HepG2 (cell line): ENCODE data around the gene SEC11A. TPM values are rescaled to one million over a fixed set of nuclear protein-coding genes. Genes with fewer than 3 reads are reported as not detected.
A peak's percentile ranks its signal among the peaks of the same experiment; 100 is the strongest.

Experiments used
- ATAC-seq: fragments of 200-7000 bp; cut with Tn5 transposase; 3 replicates; pipeline ENCODE4 v1.9.1; 2020; ENCODE audit warnings: mild to moderate bottlenecking, moderate library complexity
- BruUV-seq: library from RNA; stranded (reverse); fragments of 400-500 nt; replicated peaks from 2 replicates; lab custom pipeline; 2021; lab: Mats Ljungman, UMichigan
- CTCF ChIA-PET: fragments of 300-600 bp; formaldehyde crosslinking; extraction: SDS; loops from one replicate; lab custom pipeline; 2021; ENCODE audit warnings: low total read pairs, inconsistent platforms, low intra/inter-chr PET ratio; lab: Yijun Ruan, JAX
- POLR2A ChIA-PET: fragments of 350-600 bp; sonication (Branson Sonifier 250); formaldehyde crosslinking; loops from one replicate; lab custom pipeline; 2020; ENCODE audit warnings: antibody characterized with exemption, inconsistent platforms; lab: Yijun Ruan, JAX
- DNase-seq: peaks from one replicate; pipeline ENCODE4 v3.0.0-alpha.2; 2015; ENCODE audit warnings: low spot score
- FAIRE-seq: peaks from 3 replicates; lab custom pipeline; 2011; peaks lifted over from hg19 to GRCh38; lab: Jason Lieb, UNC
- H2AFZ ChIP-seq: one replicate; pipeline ENCODE4 v1.6.1; 2011; ENCODE audit warnings: low read length, inconsistent platforms
- H3K27ac ChIP-seq: fragments of 300-600 bp; 3 replicates; pipeline ENCODE4 v1.8.0; 2011; ENCODE audit warnings: mixed run types, mild to moderate bottlenecking, mixed read lengths, low read length, inconsistent platforms; ENCODE audit not compliant: insufficient read depth; ENCODE audit errors: extremely low read length
- H3K27me3 ChIP-seq, 2 experiments: fragments of 200-600 bp in 1 of 2; 2 replicates in 1 of 2; 3 replicates in 1 of 2; pipeline versions ENCODE4 v1.6.0 to v1.8.0; 2011; ENCODE audit warnings: low read length in 2 of 2, mild to moderate bottlenecking in 2 of 2, moderate library complexity in 2 of 2, inconsistent platforms in 1 of 2; ENCODE audit not compliant: insufficient read depth in 2 of 2, control insufficient read depth in 1 of 2
- H3K36me3 ChIP-seq, 2 experiments: fragments of 200-600 bp in 1 of 2; replicated peaks in 1 of 2; 2 replicates in 1 of 2; 3 replicates in 1 of 2; pipeline versions ENCODE4 v1.5.1 to v1.8.0; 2011; ENCODE audit warnings: low read length in 2 of 2, inconsistent platforms in 1 of 2; ENCODE audit not compliant: insufficient read depth in 2 of 2, control insufficient read depth in 1 of 2
- H3K4me1 ChIP-seq: 2 replicates; pipeline ENCODE4 v1.5.1; 2012; ENCODE audit warnings: low read length, inconsistent platforms; ENCODE audit not compliant: insufficient read depth
- H3K4me2 ChIP-seq: 2 replicates; pipeline ENCODE4 v1.6.0; 2011; ENCODE audit warnings: low read depth, low read length, inconsistent platforms
- H3K4me3 ChIP-seq, 3 experiments: fragments of 200-600 bp in 1 of 3; sonication (generic), shearing (Covaris generic) in 1 of 3; replicated peaks in 1 of 3; 2 replicates each; pipeline ENCODE4 v1.5.1; 2011 to 2016; ENCODE audit warnings: low read length in 3 of 3, inconsistent platforms in 2 of 3, low read depth in 2 of 3, mild to moderate bottlenecking in 2 of 3, control low read depth in 1 of 3, mixed read lengths in 1 of 3; ENCODE audit not compliant: insufficient read depth in 1 of 3
- H3K79me2 ChIP-seq: one replicate; pipeline ENCODE4 v1.6.1; 2011; ENCODE audit warnings: low read length, inconsistent platforms; ENCODE audit not compliant: insufficient read depth
- H3K9ac ChIP-seq: 2 replicates; pipeline ENCODE4 v1.6.0; 2011; ENCODE audit warnings: mild to moderate bottlenecking, low read depth, low read length, inconsistent platforms; ENCODE audit not compliant: insufficient read depth
- H3K9me3 ChIP-seq: 2 replicates; pipeline ENCODE4 v1.5.1; 2012; ENCODE audit warnings: mild to moderate bottlenecking, low read length
- H4K20me1 ChIP-seq: 2 replicates; pipeline ENCODE4 v1.6.0; 2011; ENCODE audit warnings: inconsistent platforms, mild to moderate bottlenecking, low read length, moderate library complexity; ENCODE audit not compliant: insufficient read depth
- ASH2L ChIP-seq: fragments of 300-600, 200-600 bp; sonication (generic); IDR thresholded peaks from 2 replicates; pipeline ENCODE4 v1.7.0; 2017; ENCODE audit warnings: low read depth, mild to moderate bottlenecking, moderate library complexity, mixed read lengths, low read length; ENCODE audit not compliant: insufficient read length
- CBX1 ChIP-seq: IDR thresholded peaks from one replicate; pipeline ENCODE4 v1.6.1; 2016; ENCODE audit warnings: antibody characterized with exemption, low read depth
- HMGA1 ChIP-seq: sonication (generic); formaldehyde crosslinking; conservative IDR thresholded peaks from 2 replicates; pipeline ENCODE4 v1.4.0; 2020; ENCODE audit warnings: missing genetic modification reagents
- HNF4A ChIP-seq: sonication (generic); formaldehyde crosslinking; IDR thresholded peaks from 2 replicates; pipeline ENCODE4 v1.4.0; 2020; ENCODE audit warnings: missing genetic modification reagents
- IKZF4 ChIP-seq: sonication (generic); formaldehyde crosslinking; IDR thresholded peaks from 2 replicates; pipeline ENCODE4 v1.5.1; 2020; ENCODE audit warnings: borderline replicate concordance, mild to moderate bottlenecking, low read depth, missing genetic modification reagents; ENCODE audit errors: not compliant biosample characterization
- SIX1 ChIP-seq: sonication (generic); formaldehyde crosslinking; IDR thresholded peaks from 2 replicates; pipeline ENCODE4 v1.4.0; 2020; ENCODE audit warnings: missing genetic modification reagents, borderline replicate concordance
- TGIF2 ChIP-seq: IDR thresholded peaks from 2 replicates; pipeline ENCODE4 v1.6.1; 2016; ENCODE audit warnings: control low read depth, missing compliant biosample characterization
- ZEB1 ChIP-seq: IDR thresholded peaks from 2 replicates; pipeline ENCODE4 v1.6.1; 2012; ENCODE audit warnings: mild to moderate bottlenecking, low read depth, inconsistent platforms; ENCODE audit not compliant: insufficient replicate concordance
- ZFY ChIP-seq: sonication (generic); formaldehyde crosslinking; IDR thresholded peaks from 2 replicates; pipeline ENCODE4 v1.4.0; 2020; ENCODE audit warnings: missing genetic modification reagents
- ZNF230 ChIP-seq: sonication (generic); formaldehyde crosslinking; IDR thresholded peaks from 2 replicates; pipeline ENCODE4 v1.4.0; 2020; ENCODE audit warnings: mild to moderate bottlenecking, missing genetic modification reagents
- ZNF607 ChIP-seq: sonication (generic); formaldehyde crosslinking; IDR thresholded peaks from 2 replicates; pipeline ENCODE4 v1.5.1; 2020; ENCODE audit warnings: missing genetic modification reagents, mild to moderate bottlenecking, borderline replicate concordance
- WGBS: methylation state at CpG from one replicate; pipeline ENCODE4 v1.1.6; 2017; ENCODE audit warnings: low lambda C conversion rate; 5-methylcytosine and 5-hydroxymethylcytosine counted together
- in situ Hi-C: cut with HindIII; loops from 2 replicates; pipeline ENCODE4 v1.10.0; 2017; ENCODE audit warnings: low pct_unique_long_range_greater_than_20kb; ENCODE audit not compliant: extremely low pct_ligation_motif_present
- intact Hi-C: fragments of 100-400 bp; cut with micrococcal nuclease; formaldehyde crosslinking; loops from one replicate; pipeline ENCODE4 v1.10.0; 2022; ENCODE audit not compliant: unreplicated experiment
- polyA plus RNA-seq, 8 experiments: library from polyadenylated mRNA; depleted of rRNA in 3 of 8; stranded (reverse) in 7 of 8; unstranded in 1 of 8; fragments of >200 nt; fragmentation: Illumina TruSeq in 4 of 8; extraction: Trizol in 4 of 8; gene quantifications; 2 replicates each; pipeline versions ENCODE4 v1.2.1 to v1.2.3, GENCODE V29; 2011 to 2016; ENCODE audit warnings: low read depth in 4 of 8, missing spikeins in 1 of 8, mixed read lengths in 1 of 8; ENCODE audit not compliant: insufficient read depth in 1 of 8
- total RNA-seq, 5 experiments: library from RNA; depleted of rRNA; stranded (reverse); fragments of >200 nt; fragmentation: Illumina TruSeq; extraction: Trizol; gene quantifications; 2 replicates each; pipeline ENCODE4 v1.2.3, GENCODE V29; 2016; ENCODE audit warnings: low read depth in 1 of 5
- TF ChIP-seq, protein P1 (sequence below): sonication (generic); formaldehyde crosslinking; IDR thresholded peaks from 2 replicates; pipeline ENCODE4 v1.4.0; 2020; ENCODE audit warnings: missing genetic modification reagents, low read depth, mild to moderate bottlenecking, borderline replicate concordance
- TF ChIP-seq, protein P2 (sequence below): sonication (generic); formaldehyde crosslinking; IDR thresholded peaks from 2 replicates; pipeline ENCODE4 v1.4.0; 2020; ENCODE audit warnings: missing genetic modification reagents
- TF ChIP-seq, protein P3 (sequence below): fragments of 450-650 bp; IDR thresholded peaks from 2 replicates; pipeline ENCODE4 v1.6.1; 2017

Gene SEC11A
- total and polyA plus RNA-seq, 2 of the 13 experiments (the other 11 are each of a cell fraction or from before 2014, with no cell fraction given) = 141 to 230 TPM

DNA sequence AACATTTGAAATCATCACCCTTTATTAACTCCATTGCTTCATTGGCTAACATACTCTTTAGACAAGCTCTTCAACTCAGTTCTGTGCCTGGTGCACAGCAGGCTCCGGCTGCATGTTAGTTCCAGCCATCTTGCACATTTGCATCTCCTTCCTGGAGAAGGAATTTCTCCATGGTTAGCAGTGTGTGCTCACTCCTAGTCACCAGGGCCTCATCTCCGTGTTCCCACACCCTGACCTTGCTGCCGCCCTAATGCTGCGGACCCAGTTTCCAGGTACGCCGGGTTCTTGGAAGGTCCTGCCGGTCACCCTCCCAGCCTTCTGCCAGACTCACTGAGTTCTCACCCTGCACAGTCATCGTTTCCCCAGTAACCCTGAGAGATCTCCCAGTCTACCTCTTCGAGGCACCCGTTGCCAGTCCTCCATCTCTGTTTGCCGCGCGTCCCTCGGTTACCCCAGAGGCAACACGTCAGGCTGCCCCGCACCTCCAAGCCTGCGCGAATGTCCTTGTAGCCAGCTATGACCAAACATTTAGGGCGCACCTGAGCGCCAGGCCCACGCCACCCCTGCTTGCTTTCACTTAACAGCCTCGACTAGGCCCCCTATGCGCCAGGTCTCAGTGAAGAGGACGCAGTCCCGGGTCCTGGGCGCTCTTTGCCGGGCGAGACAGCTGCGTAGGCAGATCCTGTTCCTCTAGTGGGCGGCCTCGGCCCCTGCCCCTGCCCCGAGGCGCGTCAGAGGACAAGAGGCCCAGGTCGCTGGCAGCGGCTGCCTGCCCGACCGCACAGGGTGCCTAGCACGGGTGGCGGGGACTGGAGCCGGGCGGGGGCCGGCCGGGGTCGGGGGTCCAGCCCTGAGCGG is 31.7 kb upstream of the SEC11A start (continued):
- TF ChIP-seq, protein P1, sequence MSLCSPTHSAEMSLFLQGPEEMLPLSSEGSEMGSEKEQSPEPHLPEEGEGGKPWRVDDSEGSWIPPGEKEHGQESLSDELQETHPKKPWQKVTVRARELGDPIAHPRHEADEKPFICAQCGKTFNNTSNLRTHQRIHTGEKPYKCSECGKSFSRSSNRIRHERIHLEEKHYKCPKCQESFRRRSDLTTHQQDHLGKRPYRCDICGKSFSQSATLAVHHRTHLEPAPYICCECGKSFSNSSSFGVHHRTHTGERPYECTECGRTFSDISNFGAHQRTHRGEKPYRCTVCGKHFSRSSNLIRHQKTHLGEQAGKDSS (CRISPR knock-in tag) = no peak
- TF ChIP-seq ZFY (CRISPR knock-in tag) = peak; percentile 91
- TF ChIP-seq ASH2L = no peak
- TF ChIP-seq CBX1 = no peak
- TF ChIP-seq HMGA1 (CRISPR knock-in tag) = no peak

DNA sequence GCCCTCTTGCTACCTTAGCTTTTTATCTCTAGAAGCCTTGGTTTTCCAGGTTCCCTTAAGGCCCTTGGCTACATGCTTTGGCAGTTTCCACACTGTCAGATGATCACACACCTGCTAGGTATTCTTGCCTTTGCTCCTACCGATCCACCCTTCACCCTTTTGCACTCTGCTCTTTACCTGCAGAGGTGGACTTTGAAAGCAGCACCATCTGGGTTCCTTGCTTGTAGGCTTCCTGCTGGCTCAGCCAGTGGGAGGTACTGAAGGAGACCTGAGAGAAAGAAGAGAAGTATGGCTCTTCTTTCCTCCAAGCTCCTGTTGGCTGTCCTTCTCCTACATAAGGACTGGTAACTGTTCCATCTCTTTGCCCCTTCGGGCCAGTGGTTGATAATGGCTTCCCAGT is 25.2 kb upstream of the SEC11A start:
- POLR2A ChIA-PET = no interaction called here

More for the DNA sequence above, 25.2 kb upstream of the SEC11A start:
- H3K9me3 ChIP-seq = no peaks in the 10 kb centered on the region
- peak; percentile 44 for TF ChIP-seq ZEB1
- TF ChIP-seq, protein P2, sequence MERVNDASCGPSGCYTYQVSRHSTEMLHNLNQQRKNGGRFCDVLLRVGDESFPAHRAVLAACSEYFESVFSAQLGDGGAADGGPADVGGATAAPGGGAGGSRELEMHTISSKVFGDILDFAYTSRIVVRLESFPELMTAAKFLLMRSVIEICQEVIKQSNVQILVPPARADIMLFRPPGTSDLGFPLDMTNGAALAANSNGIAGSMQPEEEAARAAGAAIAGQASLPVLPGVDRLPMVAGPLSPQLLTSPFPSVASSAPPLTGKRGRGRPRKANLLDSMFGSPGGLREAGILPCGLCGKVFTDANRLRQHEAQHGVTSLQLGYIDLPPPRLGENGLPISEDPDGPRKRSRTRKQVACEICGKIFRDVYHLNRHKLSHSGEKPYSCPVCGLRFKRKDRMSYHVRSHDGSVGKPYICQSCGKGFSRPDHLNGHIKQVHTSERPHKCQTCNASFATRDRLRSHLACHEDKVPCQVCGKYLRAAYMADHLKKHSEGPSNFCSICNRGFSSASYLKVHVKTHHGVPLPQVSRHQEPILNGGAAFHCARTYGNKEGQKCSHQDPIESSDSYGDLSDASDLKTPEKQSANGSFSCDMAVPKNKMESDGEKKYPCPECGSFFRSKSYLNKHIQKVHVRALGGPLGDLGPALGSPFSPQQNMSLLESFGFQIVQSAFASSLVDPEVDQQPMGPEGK = no peak
- no peak for TF ChIP-seq ZNF607 (CRISPR knock-in tag)
- no peak for TF ChIP-seq TGIF2 (CRISPR knock-in tag)
- no peak for TF ChIP-seq IKZF4 (CRISPR knock-in tag)
- TF ChIP-seq HNF4A (CRISPR knock-in tag) = peak; percentile 51; the same call in 1 of the 2 replicates
- TF ChIP-seq SIX1 (CRISPR knock-in tag) = no peak
- TF ChIP-seq, protein P3, sequence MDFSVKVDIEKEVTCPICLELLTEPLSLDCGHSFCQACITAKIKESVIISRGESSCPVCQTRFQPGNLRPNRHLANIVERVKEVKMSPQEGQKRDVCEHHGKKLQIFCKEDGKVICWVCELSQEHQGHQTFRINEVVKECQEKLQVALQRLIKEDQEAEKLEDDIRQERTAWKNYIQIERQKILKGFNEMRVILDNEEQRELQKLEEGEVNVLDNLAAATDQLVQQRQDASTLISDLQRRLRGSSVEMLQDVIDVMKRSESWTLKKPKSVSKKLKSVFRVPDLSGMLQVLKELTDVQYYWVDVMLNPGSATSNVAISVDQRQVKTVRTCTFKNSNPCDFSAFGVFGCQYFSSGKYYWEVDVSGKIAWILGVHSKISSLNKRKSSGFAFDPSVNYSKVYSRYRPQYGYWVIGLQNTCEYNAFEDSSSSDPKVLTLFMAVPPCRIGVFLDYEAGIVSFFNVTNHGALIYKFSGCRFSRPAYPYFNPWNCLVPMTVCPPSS = no peak
- TF ChIP-seq ZNF230 = no peak
- WGBS = 34% methylated on average over 2 of the region's 2 CpGs
- in situ Hi-C loops = no loop called here
- H3K9ac ChIP-seq = no peak overlapping the region
- no peaks in the 10 kb centered on the region for H3K79me2 ChIP-seq
- H3K36me3 ChIP-seq = no peaks in the 10 kb centered on the region
- H4K20me1 ChIP-seq = no peaks in the 10 kb centered on the region
- H3K4me2 ChIP-seq = 0 out of 2 replicates have a peak overlapping the region, but pooled peaks have one; percentile 3
- no peak overlapping the region for H3K27ac ChIP-seq
- no peak overlapping the region for H3K4me3 ChIP-seq
- CTCF ChIA-PET = no interaction called here
- DNase-seq (no peak), FAIRE-seq (no peak), ATAC-seq (no peak; the same call in 2 of the 3 replicates)
- H3K4me1 ChIP-seq = peaks cover 12% of the 10 kb centered on the region
- no peaks in the 10 kb centered on the region; a peak in 1 of 5 replicates for H3K27me3 ChIP-seq
- no peak overlapping the region for H2AFZ ChIP-seq
- no TSS peak for BruUV-seq
- intact Hi-C loops = loop anchor here (10.0 kb wide), 1 partner anchor 46 kb away; no protein-coding TSS in a partner anchor
